HG02852 (cell line): ENCODE measurements around the gene MATN1.
"Not testable (repeated sequence)": the region's sequence is repeated elsewhere in the genome, so short reads cannot be mapped to it uniquely, and the experiment has no call there.

Source experiments
- ATAC-seq: cut with Tn5 transposase; IDR thresholded peaks from one replicate; pipeline ENCODE4 v1.9.1; 2021; ENCODE audit warnings: mild to moderate bottlenecking, moderate library complexity; ENCODE audit not compliant: unreplicated experiment

The MATN1 gene

GRCh38 chr1:30723331-30723755 lies at the start of gene MATN1:
MATN1 (minus strand) TSS chr1:30723585; CDS start chr1:30723551, 34 bp downstream.
- no peak for ATAC-seq

GRCh38 chr1:30771005-30771404 lies 47.6 kb upstream of the MATN1 start:
- ATAC-seq = no peak

GRCh38 chr1:30770150-30770549 lies 46.8 kb upstream of the MATN1 start:
- ATAC-seq = no peak

GRCh38 chr1:30768830-30769718 lies 45.7 kb upstream of the MATN1 start:
- ATAC-seq = no peak

- no peak for ATAC-seq
Observed at GRCh38 chr1:30768159-30768829, 44.9 kb upstream of the MATN1 start.

GRCh38 chr1:30766948-30767347 lies 43.6 kb upstream of the MATN1 start:
- ATAC-seq = not testable (repeated sequence)

- no peak for ATAC-seq
Observed at GRCh38 chr1:30765556-30766434, 42.4 kb upstream of the MATN1 start.

GRCh38 chr1:30764939-30765555 lies 41.7 kb upstream of the MATN1 start:
- ATAC-seq = no peak

- ATAC-seq = no peak
Observed at GRCh38 chr1:30764396-30764795, 41.0 kb upstream of the MATN1 start.

GRCh38 chr1:30763651-30764248 lies 40.4 kb upstream of the MATN1 start:
- ATAC-seq = no peak

- no peak for ATAC-seq
Observed at GRCh38 chr1:30762930-30763650, 39.7 kb upstream of the MATN1 start.

GRCh38 chr1:30762152-30762929 lies 39.0 kb upstream of the MATN1 start:
- ATAC-seq = no peak

GRCh38 chr1:30761381-30762151 lies 38.2 kb upstream of the MATN1 start:
- no peak for ATAC-seq

GRCh38 chr1:30760596-30761324 lies 37.4 kb upstream of the MATN1 start:
- no peak for ATAC-seq

- no peak for ATAC-seq
Observed at GRCh38 chr1:30759718-30760281, 36.4 kb upstream of the MATN1 start.

- ATAC-seq = no peak
Observed at GRCh38 chr1:30758785-30759380, 35.5 kb upstream of the MATN1 start.
